Hypothalamus (tissue), 51 donors: Measurements from ENCODE around the gene IER3IP1.
"Not testable (repeated sequence)": the region's sequence is repeated elsewhere in the genome, so short reads cannot be mapped to it uniquely, and the experiment has no call there.

Experiments used
- DNase-seq, 51 donors: peaks; one replicate each; lab custom pipeline; 2025; lab: John Stamatoyannopoulos, UW

IER3IP1 gene

GRCh38 chr18:47175898-47176575, at the start of gene IER3IP1:
Gene IER3IP1, minus strand, starts transcription at chr18:47176364. Its CDS starts 87 bp downstream, at chr18:47176277.
- peak; percentile 28 to 90 (median 80) for DNase-seq

- peak in 19 of 51 donors; percentile 0 to 54 (median 9) for DNase-seq
These were observed 39.5 kb upstream of the IER3IP1 start for GRCh38 chr18:47215554-47216138.

GRCh38 chr18:47209171-47209570, 33.0 kb upstream of the IER3IP1 start:
- DNase-seq, result no peak

DNA sequence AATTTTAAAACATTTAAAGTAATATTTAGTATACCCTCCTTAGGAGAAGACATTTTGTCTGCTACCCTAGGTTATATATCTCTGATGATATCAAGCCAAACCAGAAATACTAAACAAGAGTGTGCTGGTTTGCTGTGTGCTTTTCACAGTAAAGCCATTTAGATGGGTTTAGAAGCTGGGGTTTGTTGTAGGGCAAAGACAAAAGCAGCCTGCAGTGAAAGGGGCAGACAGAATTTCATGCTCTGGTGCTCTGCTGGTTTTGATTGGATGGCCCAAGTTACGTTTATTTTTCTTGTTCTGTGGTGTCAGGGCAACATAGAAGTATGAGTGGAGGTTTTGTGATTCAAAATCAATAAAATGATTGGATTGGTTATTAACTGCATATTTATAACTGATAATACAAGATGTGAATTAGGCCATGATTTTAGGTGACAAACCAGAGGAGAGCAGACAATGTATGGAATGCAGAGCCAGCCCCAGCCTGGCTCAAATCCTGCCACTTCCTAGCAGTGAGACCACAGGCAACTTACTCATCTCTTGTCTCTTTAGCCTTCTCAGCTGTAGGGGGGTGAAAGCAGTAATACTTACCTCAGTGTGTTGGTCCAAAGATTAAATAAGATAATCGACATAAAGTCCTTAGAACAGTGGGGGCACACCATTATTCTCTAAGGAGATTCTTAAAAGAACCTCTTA, 30.9 kb upstream of the IER3IP1 start:
- no peak for DNase-seq

- DNase-seq, result peak in 9 of 51 donors; percentile 1 to 30 (median 15)
These were observed 28.9 kb upstream of the IER3IP1 start for GRCh38 chr18:47204908-47205522.

- no peak for DNase-seq
These were observed 27.7 kb upstream of the IER3IP1 start for GRCh38 chr18:47203626-47204464.

DNA sequence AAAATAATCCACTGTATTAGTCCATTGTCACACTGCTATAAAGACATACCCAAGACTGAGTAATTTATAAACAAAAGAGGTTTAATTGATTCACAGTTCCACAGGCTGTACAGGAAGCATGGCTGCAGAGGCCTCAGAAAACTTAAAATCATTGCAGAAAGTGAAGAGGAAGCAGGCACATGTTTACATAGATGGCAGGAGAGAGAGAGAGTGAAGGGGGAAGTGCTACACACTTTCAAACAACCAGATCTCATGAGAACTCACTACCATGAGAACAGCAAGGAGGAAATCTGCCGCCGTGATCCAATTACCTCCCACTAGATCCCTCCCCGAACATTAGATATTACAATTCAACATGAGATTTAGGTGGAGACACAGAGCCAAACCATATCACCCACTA, 19.8 kb upstream of the IER3IP1 start:
- DNase-seq, result not testable (repeated sequence)

DNA sequence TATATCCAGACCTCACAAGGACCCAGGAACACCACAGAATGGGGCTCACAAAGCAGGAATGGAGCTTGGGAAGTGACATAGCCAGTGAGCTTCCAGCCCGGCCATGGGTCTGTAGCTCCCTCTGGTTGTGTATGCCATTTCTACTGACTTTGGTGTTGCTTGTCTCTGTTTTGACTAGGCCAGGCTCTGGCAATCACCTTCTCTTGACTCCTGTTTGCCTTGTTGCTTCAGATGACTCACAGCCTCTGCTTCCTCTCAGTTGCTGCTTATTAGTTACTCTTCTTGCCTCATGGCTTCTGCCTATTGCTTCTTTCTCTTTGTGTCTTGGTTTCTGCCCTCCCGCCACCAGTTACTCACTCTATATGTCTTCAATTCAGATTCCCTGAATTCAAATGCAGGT, 15.8 kb upstream of the IER3IP1 start:
- no peak for DNase-seq

GRCh38 chr18:47187721-47188120, 11.6 kb upstream of the IER3IP1 start:
- DNase-seq, result no peak

GRCh38 chr18:47184419-47185050, 8.4 kb upstream of the IER3IP1 start:
- no peak for DNase-seq

DNA sequence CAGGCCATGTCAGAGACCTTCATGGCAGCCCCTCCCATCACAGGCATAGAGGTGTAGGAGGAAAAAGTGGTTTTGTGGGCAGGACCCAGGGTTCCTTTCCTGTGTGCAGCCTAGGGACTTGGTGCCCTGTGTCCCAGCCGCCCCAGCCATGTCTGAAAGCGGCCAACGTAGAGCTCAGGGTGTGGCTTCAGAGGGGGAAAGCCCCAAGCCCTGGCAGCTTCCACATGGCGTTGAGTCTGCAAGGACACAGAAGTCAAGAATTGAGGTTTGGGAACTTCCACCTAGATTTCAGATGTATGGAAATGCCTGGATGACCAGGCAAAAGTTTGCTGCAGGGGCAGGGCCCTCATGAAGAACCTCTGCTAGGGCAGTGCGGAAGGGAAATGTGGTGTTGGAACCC, 6.0 kb upstream of the IER3IP1 start:
- DNase-seq, result not testable (repeated sequence)

GRCh38 chr18:47180765-47181164, 4.6 kb upstream of the IER3IP1 start:
- no peak for DNase-seq

DNA sequence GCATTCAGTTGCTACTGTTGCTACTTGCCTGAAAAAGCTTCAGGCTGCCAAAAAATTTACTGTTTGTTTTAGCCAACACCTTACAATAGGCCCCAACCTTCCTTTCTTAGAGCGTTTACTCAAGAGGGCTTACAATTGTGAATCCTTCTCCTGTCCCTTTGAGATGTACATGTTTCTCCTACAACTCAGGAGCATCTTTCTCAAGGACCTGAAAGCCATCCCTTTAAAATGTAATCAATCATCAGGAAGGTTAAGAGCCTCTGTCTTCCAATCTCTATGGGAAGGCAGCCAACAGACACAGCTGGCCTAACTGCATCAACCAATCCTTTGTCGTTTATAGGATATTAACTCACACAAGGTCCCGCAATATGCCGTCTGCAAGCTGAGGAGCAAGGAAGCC, 3.4 kb upstream of the IER3IP1 start:
- peak in 1 of 51 donors; percentile 2 for DNase-seq

- DNase-seq, result peak in 3 of 51 donors; percentile 5 to 20 (median 10)
These were observed 774 bp downstream of the IER3IP1 start for GRCh38 chr18:47175283-47175897.

DNA sequence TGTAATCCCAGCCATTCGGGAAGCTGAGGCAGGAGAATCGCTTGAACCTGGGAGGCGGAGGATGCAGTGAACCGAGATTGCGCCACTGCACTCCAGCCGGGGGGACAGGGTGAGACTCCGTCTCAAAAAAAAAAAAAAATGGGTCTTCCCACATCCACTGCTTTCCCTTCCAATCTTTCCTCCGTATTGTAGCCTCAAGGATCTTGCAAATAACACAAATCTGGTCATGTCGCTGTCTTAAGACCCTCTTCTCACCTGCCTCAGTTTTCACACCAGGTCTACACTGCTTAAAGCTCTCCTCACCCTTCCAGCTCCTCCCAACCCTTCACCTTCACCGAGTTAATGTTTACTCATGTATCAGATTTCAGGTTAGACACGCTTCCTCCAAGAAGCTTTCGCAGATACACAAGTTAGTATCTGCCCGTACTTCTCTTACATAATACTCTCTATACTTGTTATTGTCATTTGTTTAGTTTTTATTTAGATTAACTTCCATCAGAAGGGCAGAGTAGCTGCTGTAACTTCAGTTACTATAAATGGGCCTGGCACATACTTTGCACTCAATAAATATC, 1.5 kb downstream of the IER3IP1 start:
- DNase-seq, result no peak

GRCh38 chr18:47172476-47172875, 3.7 kb downstream of the IER3IP1 start:
- DNase-seq, result no peak

DNA sequence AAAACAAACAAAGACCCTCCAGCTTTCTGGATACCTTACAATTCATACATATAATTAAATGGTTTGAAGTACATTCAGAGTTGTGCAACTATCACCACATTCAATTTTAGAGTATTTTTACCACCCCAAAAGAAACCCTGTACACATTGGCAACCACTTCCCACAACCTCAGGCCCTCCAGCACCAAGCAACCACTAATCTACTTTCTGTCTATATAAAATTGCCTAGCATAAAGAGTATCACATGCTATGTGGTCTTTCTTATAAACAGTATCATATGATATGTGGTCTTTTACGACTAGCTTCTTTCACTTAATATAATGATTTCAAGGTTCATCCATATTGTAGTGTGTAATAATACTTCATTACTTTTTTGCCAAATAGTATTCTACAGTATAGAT, 7.3 kb downstream of the IER3IP1 start:
- no peak for DNase-seq

GRCh38 chr18:47168509-47168908, 7.7 kb downstream of the IER3IP1 start:
- no peak for DNase-seq

- no peak for DNase-seq
These were observed 9.9 kb downstream of the IER3IP1 start for GRCh38 chr18:47166294-47166693.
